Rectal smooth muscle tissue (tissue), 1 donor: ENCODE results near the gene STK38.
"Not testable (repeated sequence)": the region's sequence is repeated elsewhere in the genome, so short reads cannot be mapped to it uniquely, and the experiment has no call there.

Experiments used
- H3K27ac ChIP-seq: one replicate; pipeline ENCODE4 v1.7.0; 2013; ENCODE audit warnings: low read depth, low read length, inconsistent platforms
- H3K27me3 ChIP-seq: one replicate; pipeline ENCODE4 v1.7.0; 2013; ENCODE audit warnings: low read length; ENCODE audit not compliant: control insufficient read depth, insufficient read depth
- H3K36me3 ChIP-seq: one replicate; pipeline ENCODE4 v1.7.0; 2013; ENCODE audit warnings: low read length; ENCODE audit not compliant: control insufficient read depth, insufficient read depth
- H3K4me1 ChIP-seq: one replicate; pipeline ENCODE4 v1.7.0; 2013; ENCODE audit warnings: low read length; ENCODE audit not compliant: control insufficient read depth, insufficient read depth
- H3K4me3 ChIP-seq: one replicate; pipeline ENCODE4 v1.7.0; 2013; ENCODE audit warnings: low read length
- H3K9ac ChIP-seq: one replicate; pipeline ENCODE4 v1.7.0; 2013; ENCODE audit warnings: low read length

STK38 gene

DNA sequence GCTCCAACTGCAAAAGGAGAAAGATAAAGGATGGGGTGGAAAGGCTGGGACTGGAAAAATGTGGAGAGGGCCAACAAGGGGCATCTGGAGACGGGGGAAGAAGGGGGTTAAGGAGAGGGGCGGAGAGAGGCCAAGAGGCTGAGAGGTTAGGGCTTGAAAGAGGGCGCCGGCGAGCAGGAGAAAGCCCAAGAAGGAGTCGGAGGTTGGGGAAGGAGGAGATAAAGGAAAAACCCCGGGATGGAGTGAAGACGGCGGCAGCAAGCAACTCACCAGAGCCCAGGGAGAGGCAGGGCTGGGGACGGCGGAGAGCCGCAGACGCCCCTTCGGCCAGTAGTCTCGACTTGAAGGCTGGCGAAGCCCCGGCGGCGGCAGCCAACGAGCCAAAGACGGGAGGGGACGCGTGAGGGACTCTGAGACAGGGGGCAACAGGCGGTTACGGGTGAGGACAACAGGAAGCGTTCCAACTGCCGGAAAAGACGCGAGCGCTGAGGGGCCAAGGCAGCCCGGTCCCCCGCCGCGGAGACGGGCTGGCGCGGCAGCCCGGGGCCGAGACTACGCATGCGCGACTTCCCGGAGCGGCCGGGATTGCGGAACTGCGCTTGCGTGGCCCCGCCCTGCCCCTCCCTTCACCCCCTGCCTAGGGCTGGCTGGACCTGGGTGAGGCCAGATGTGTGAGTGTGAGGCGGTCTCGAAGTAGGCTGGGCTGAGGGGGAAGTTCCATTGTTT lies at the start of gene STK38:
TSS of gene STK38 (minus strand) at position 560 of the 726 bp plus-strand sequence. CDS start 7,277 bp downstream, outside the sequence.
- Histone ChIP-seq H3K27ac (peak within 1 kb of the TSS; percentile 98), H3K36me3 (no peaks in the 10 kb centered on the region), H3K4me1 (peaks cover 5% of the 10 kb centered on the region), H3K27me3 (no peaks in the 10 kb centered on the region), H3K9ac (peak within 1 kb of the TSS; percentile 91), H3K4me3 (peak within 1 kb of the TSS; percentile 93)

- H3K9ac ChIP-seq, result no peak overlapping the region
- H3K27ac ChIP-seq, result peak overlapping the region; percentile 99
- H3K36me3 ChIP-seq, result peaks cover 46% of the 10 kb centered on the region
- peaks cover 37% of the 10 kb centered on the region for H3K4me1 ChIP-seq
- no peaks in the 10 kb centered on the region for H3K27me3 ChIP-seq
- H3K4me3 ChIP-seq, result peak overlapping the region; percentile 94
Measured at GRCh38 chr6:36596356-36596755, 49.1 kb upstream of the STK38 start.

DNA sequence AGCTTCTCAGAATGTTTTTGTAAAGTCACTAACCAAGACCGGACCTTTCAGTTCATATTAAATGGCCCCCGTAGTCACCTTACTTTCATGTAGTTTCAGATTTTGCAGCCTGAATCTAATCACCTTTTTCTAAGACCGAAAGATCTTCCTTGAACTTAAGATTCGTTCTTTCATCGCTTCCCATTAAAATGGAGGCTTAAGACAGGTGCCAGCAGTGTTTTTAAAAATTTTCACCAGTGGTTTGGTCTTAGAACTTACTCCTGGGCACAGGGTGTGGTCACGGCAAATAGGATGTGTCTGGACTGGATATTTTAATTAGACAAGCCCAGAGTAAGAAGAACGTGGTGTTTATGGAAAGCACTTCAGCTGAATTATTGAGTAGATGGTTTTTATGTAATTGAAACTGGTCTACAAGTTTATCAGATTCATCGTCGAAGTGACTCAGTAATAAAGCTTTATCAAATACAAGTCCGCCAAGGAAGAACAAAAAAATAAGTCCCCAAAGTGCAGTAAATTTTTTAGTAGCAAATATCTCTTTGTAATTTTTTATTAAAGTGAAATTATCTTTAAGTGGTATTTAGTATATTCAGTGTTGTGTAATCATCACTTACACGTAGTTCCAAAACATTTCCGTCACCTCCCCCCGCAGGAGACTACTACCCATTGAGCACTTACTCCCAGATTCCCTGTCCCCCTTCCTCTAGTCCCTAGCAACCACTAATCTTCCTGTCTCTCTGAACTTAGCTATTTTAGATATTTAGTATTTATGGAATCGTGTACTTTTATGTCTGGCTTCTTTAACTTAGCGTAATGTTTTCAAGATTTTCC lies 47.8 kb upstream of the STK38 start:
- Histone ChIP-seq H3K9ac (peak overlapping the region; percentile 97), H3K4me3 (peak overlapping the region; percentile 94), H3K36me3 (peaks cover 34% of the 10 kb centered on the region), H3K27me3 (no peaks in the 10 kb centered on the region), H3K4me1 (peaks cover 33% of the 10 kb centered on the region), H3K27ac (peak overlapping the region; percentile 99)

GRCh38 chr6:36594029-36594815 lies 46.9 kb upstream of the STK38 start, which contains the start of gene SRSF3:
Gene SRSF3, plus strand, starts transcription at chr6:36594362. Its CDS starts 2,401 bp downstream, at chr6:36596763.
- peak within 1 kb of the TSS; percentile 99 for H3K27ac ChIP-seq
- peak within 1 kb of the TSS; percentile 97 for H3K9ac ChIP-seq
- peaks cover 26% of the 10 kb centered on the region for H3K36me3 ChIP-seq
- peaks cover 27% of the 10 kb centered on the region for H3K4me1 ChIP-seq
- H3K4me3 ChIP-seq, result peak within 1 kb of the TSS; percentile 94
- H3K27me3 ChIP-seq, result no peaks in the 10 kb centered on the region

- Histone ChIP-seq H3K27me3 (no peaks in the 10 kb centered on the region), H3K4me3 (peak overlapping the region; percentile 78), H3K27ac (peak overlapping the region; percentile 99), H3K9ac (peak overlapping the region; percentile 93), H3K4me1 (peaks cover 21% of the 10 kb centered on the region), H3K36me3 (peaks cover 21% of the 10 kb centered on the region)
Measured at GRCh38 chr6:36593569-36594028, 46.3 kb upstream of the STK38 start.

DNA sequence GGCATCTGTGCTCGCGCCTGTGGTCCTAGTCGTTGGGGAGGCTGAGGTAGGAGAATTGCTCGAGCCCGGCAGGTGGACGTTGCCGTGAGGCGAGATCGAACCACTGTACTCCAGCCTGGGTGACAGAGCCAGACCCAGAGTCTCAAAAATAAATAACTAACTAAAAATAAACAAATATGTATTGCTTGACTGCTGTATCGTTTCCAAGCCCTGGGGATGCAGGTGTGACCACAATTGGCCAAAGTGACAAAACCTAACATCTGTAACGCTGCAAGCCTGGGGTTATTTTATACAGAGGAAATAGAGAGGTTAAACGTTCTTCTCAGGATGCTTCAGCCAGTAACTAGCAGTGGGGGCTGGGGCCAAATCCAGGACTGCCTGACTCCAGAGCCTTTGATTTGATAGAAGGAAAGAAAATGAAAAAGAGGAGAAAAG lies 45.0 kb upstream of the STK38 start:
- Histone ChIP-seq H3K4me3 (no peak overlapping the region), H3K36me3 (peaks cover 10% of the 10 kb centered on the region), H3K27me3 (no peaks in the 10 kb centered on the region), H3K27ac (no peak overlapping the region), H3K4me1 (peaks cover 9% of the 10 kb centered on the region), H3K9ac (no peak overlapping the region)

- Histone ChIP-seq H3K27me3 (no peaks in the 10 kb centered on the region), H3K36me3 (no peaks in the 10 kb centered on the region), H3K4me1 (peaks cover 5% of the 10 kb centered on the region), H3K9ac (no peak overlapping the region), H3K4me3 (no peak overlapping the region), H3K27ac (no peak overlapping the region)
Measured at GRCh38 chr6:36590237-36590636, 43.0 kb upstream of the STK38 start.

DNA sequence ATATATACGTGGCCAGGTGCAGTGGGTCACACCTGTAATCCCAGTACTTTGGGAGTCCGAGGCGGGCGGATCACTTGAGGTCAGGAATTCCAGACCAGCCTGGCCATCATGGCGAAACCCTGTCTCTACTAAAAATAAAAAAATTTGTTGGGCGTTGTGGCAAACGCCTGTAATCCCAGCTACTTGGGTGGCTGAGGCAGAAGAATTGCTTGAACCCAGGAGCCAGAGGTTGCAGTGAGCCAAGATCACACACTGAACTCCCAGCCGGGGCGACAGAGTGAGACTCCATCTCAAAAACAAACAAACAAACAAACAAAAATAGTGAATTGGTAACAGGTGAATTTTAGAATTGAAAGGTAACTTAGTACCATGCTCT lies 41.7 kb upstream of the STK38 start:
- not testable (repeated sequence) for H3K36me3 ChIP-seq, H3K27me3 ChIP-seq, H3K4me3 ChIP-seq, H3K9ac ChIP-seq, H3K27ac ChIP-seq, H3K4me1 ChIP-seq

GRCh38 chr6:36586606-36587005 lies 39.3 kb upstream of the STK38 start:
- Histone ChIP-seq H3K36me3 (no peaks in the 10 kb centered on the region), H3K4me1 (no peaks in the 10 kb centered on the region), H3K27ac (no peak overlapping the region), H3K9ac (no peak overlapping the region), H3K4me3 (no peak overlapping the region), H3K27me3 (no peaks in the 10 kb centered on the region)

GRCh38 chr6:36581716-36582115 lies 34.4 kb upstream of the STK38 start:
- H3K27ac ChIP-seq, result no peak overlapping the region
- H3K4me3 ChIP-seq, result no peak overlapping the region
- no peaks in the 10 kb centered on the region for H3K27me3 ChIP-seq
- peaks cover 10% of the 10 kb centered on the region for H3K4me1 ChIP-seq
- H3K9ac ChIP-seq, result no peak overlapping the region
- H3K36me3 ChIP-seq, result no peaks in the 10 kb centered on the region

GRCh38 chr6:36580184-36580526 lies 32.9 kb upstream of the STK38 start:
- Histone ChIP-seq H3K9ac (no peak overlapping the region), H3K4me3 (peak overlapping the region; percentile 9), H3K4me1 (peaks cover 10% of the 10 kb centered on the region), H3K27me3 (no peaks in the 10 kb centered on the region), H3K36me3 (no peaks in the 10 kb centered on the region), H3K27ac (peak overlapping the region; percentile 93)

- Histone ChIP-seq H3K27ac (peak overlapping the region; percentile 93), H3K27me3 (no peaks in the 10 kb centered on the region), H3K4me3 (no peak overlapping the region), H3K36me3 (no peaks in the 10 kb centered on the region), H3K9ac (no peak overlapping the region), H3K4me1 (peaks cover 10% of the 10 kb centered on the region)
Measured at GRCh38 chr6:36578431-36578830, 31.2 kb upstream of the STK38 start.
